Measurements from ENCODE around the gene RNF5. TPM values are rescaled to one million over a fixed set of nuclear protein-coding genes. Genes with fewer than 3 reads are reported as not detected.
A peak's percentile ranks its signal among the peaks of the same experiment; 100 is the strongest.

Gene RNF5
- total and polyA plus RNA-seq, 9 of the 15 experiments (the other 6 are each of a cell fraction or from before 2014, with no cell fraction given), result 62.2 to 245 (median 129) TPM

DNA sequence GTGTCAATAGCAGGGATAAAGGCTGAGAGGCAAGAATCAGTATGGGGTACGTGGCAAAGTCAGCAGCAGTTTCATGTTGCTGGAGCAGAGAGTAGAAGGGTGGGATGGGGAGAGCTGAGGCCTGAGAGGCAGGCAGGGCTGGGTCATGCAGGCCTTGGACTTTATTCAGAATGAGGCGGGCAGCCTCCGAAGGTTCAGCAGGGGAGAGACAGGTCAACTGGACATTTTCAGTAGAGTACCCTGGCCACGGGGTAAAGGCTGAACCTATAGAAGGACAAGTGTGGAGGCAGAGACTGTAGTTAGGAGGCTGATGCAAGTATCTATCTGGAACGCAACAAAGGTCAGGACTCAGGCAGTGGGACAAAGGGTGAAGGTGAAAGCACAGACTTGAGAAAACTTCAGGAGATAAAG, 32.0 kb downstream of the RNF5 start:
- Histone ChIP-seq H3K4me3 (no peak overlapping the region), H3K9me3 (replicated peaks; ENCODE audit: control insufficient read depth, insufficient read depth, low read depth, low read length) (no peaks in the 10 kb centered on the region), H2AFZ (ENCODE audit: low read depth, low read length) (peak overlapping the region; percentile 30; the same call in 1 of the 2 replicates), H4K20me1 (replicated peaks; ENCODE audit: control insufficient read depth, insufficient read depth, low read length) (no peaks in the 10 kb centered on the region), H3K27ac (ENCODE audit: extremely low read depth, low read depth, low read length) (no peak overlapping the region; the same call in 2 of the 3 replicates), H3K79me2 (ENCODE audit: control insufficient read depth, insufficient read depth, low read length) (no peaks in the 10 kb centered on the region), H3K4me2 (ENCODE audit: insufficient read depth, low read length) (no peak overlapping the region), H3K36me3 (ENCODE audit: control insufficient read depth, insufficient read depth, low read length) (no peaks in the 10 kb centered on the region), H3K4me1 (replicated peaks in 1 of 2; ENCODE audit: control insufficient read depth in 2 of 2, insufficient read depth in 2 of 2, low read length in 2 of 2) (peaks cover 3 to 6% of the 10 kb centered on the region in 2 experiments; a peak in 4 of 5 replicates), H3K27me3 (ENCODE audit: control insufficient read depth in 2 of 2, insufficient read depth in 2 of 2, low read length in 2 of 2) (peaks cover 0 to 14% of the 10 kb centered on the region in 2 experiments; a peak in 2 of 5 replicates), H3K9ac (ENCODE audit: insufficient read depth in 1 of 2, low read depth in 2 of 2, low read length in 2 of 2) (peak overlapping the region in 1 of 2 experiments; percentile 39; a peak in 1 of 4 replicates), H3K9me1 (ENCODE audit: control insufficient read depth, insufficient read depth, low read length) (no peaks in the 10 kb centered on the region)
- peak; percentile 69 for ATAC-seq
- POLR2A ChIA-PET, result no interaction called here
- CTCF ChIA-PET (ENCODE audit: low intra/inter-chr PET ratio), result no interaction called here
- BruUV-seq (replicated peaks), result no TSS peak
- DNase-seq (ENCODE audit: extremely low read depth in 1 of 4, low spot score in 3 of 4), result no peak
- FAIRE-seq, result no peak
- intact Hi-C loops (cut with micrococcal nuclease), result no loop called here
- WGBS (ENCODE audit: insufficient coverage, low coverage, missing lambda C conversion rate), result 39% methylated on average over 5 of the region's 5 CpGs
- in situ Hi-C loops (cut with MboI), result no loop called here
- TF ChIP-seq, protein P1, sequence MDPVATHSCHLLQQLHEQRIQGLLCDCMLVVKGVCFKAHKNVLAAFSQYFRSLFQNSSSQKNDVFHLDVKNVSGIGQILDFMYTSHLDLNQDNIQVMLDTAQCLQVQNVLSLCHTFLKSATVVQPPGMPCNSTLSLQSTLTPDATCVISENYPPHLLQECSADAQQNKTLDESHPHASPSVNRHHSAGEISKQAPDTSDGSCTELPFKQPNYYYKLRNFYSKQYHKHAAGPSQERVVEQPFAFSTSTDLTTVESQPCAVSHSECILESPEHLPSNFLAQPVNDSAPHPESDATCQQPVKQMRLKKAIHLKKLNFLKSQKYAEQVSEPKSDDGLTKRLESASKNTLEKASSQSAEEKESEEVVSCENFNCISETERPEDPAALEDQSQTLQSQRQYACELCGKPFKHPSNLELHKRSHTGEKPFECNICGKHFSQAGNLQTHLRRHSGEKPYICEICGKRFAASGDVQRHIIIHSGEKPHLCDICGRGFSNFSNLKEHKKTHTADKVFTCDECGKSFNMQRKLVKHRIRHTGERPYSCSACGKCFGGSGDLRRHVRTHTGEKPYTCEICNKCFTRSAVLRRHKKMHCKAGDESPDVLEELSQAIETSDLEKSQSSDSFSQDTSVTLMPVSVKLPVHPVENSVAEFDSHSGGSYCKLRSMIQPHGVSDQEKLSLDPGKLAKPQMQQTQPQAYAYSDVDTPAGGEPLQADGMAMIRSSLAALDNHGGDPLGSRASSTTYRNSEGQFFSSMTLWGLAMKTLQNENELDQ (CRISPR knock-in tag; IDR thresholded peaks at IDR 0.05; ENCODE audit: borderline replicate concordance), result no peak
- TF ChIP-seq, protein P2, sequence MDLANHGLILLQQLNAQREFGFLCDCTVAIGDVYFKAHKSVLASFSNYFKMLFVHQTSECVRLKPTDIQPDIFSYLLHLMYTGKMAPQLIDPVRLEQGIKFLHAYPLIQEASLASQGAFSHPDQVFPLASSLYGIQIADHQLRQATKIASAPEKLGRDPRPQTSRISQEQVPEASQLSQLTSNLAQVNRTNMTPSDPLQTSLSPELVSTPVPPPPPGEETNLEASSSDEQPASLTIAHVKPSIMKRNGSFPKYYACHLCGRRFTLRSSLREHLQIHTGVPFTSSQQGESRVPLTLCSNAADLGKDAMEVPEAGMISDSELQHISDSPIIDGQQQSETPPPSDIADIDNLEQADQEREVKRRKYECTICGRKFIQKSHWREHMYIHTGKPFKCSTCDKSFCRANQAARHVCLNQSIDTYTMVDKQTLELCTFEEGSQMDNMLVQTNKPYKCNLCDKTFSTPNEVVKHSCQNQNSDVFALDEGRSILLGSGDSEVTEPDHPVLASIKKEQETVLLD (IDR thresholded peaks at IDR 0.05), result no peak
- TF ChIP-seq SIX5 (IDR thresholded peaks at IDR 0.05; ENCODE audit: borderline replicate concordance in 1 of 2, insufficient read depth in 1 of 2, low read depth in 1 of 2, low read length in 2 of 2) (no peak), JUN (IDR thresholded peaks at IDR 0.05; ENCODE audit: borderline replicate concordance, low read depth, low read length) (no peak), JUN (CRISPR knock-in tag; IDR thresholded peaks at IDR 0.05; ENCODE audit: borderline replicate concordance) (no peak), HIVEP1 (CRISPR knock-in tag; IDR thresholded peaks at IDR 0.05) (no peak), FIP1L1 (IDR thresholded peaks at IDR 0.05; ENCODE audit: low read depth, low read length, poor library complexity, severe bottlenecking) (no peak), LARP7 (IDR thresholded peaks at IDR 0.05) (no peak), SAFB2 (IDR thresholded peaks at IDR 0.05; ENCODE audit: borderline replicate concordance, low read depth, low read length, severe bottlenecking) (no peak)
- TF ChIP-seq, protein P3, sequence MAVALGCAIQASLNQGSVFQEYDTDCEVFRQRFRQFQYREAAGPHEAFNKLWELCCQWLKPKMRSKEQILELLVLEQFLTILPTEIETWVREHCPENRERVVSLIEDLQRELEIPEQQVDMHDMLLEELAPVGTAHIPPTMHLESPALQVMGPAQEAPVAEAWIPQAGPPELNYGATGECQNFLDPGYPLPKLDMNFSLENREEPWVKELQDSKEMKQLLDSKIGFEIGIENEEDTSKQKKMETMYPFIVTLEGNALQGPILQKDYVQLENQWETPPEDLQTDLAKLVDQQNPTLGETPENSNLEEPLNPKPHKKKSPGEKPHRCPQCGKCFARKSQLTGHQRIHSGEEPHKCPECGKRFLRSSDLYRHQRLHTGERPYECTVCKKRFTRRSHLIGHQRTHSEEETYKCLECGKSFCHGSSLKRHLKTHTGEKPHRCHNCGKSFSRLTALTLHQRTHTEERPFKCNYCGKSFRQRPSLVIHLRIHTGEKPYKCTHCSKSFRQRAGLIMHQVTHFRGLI (CRISPR knock-in tag; IDR thresholded peaks at IDR 0.05), result no peak
- TF ChIP-seq, protein P4, sequence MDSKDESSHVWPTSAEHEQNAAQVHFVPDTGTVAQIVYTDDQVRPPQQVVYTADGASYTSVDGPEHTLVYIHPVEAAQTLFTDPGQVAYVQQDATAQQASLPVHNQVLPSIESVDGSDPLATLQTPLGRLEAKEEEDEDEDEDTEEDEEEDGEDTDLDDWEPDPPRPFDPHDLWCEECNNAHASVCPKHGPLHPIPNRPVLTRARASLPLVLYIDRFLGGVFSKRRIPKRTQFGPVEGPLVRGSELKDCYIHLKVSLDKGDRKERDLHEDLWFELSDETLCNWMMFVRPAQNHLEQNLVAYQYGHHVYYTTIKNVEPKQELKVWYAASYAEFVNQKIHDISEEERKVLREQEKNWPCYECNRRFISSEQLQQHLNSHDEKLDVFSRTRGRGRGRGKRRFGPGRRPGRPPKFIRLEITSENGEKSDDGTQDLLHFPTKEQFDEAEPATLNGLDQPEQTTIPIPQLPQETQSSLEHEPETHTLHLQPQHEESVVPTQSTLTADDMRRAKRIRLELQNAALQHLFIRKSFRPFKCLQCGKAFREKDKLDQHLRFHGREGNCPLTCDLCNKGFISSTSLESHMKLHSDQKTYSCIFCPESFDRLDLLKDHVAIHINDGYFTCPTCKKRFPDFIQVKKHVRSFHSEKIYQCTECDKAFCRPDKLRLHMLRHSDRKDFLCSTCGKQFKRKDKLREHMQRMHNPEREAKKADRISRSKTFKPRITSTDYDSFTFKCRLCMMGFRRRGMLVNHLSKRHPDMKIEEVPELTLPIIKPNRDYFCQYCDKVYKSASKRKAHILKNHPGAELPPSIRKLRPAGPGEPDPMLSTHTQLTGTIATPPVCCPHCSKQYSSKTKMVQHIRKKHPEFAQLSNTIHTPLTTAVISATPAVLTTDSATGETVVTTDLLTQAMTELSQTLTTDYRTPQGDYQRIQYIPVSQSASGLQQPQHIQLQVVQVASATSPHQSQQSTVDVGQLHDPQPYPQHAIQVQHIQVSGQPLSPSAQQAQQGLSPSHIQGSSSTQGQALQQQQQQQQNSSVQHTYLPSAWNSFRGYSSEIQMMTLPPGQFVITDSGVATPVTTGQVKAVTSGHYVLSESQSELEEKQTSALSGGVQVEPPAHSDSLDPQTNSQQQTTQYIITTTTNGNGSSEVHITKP (IDR thresholded peaks at IDR 0.05; ENCODE audit: partially characterized antibody), result no peak

All from K562 (cell line).